Measurements from ENCODE around the gene TENM4.

TENM4 gene

GRCh38 chr11:78657968-78658839 is 782.6 kb downstream of the TENM4 start:
- TF ChIP-seq MAX (IDR thresholded peaks at IDR 0.05) (no peak), USF1 (IDR thresholded peaks at IDR 0.05) (no peak), TAF1 (IDR thresholded peaks at IDR 0.05; ENCODE audit: low read depth) (no peak), REST (IDR thresholded peaks at IDR 0.05; ENCODE audit: low read depth) (no peak), EGR1 (IDR thresholded peaks at IDR 0.05) (no peak), FOXM1 (IDR thresholded peaks at IDR 0.05; ENCODE audit: borderline replicate concordance, low read depth) (no peak), CEBPB (IDR thresholded peaks at IDR 0.05) (no peak), TCF12 (IDR thresholded peaks at IDR 0.05; ENCODE audit: low read depth) (no peak), ZBTB7A (IDR thresholded peaks at IDR 0.05; ENCODE audit: low read depth) (no peak), RAD21 (IDR thresholded peaks at IDR 0.05; ENCODE audit: low read depth) (no peak), NFIC (IDR thresholded peaks at IDR 0.05) (no peak), TEAD4 (IDR thresholded peaks at IDR 0.05) (no peak), YY1 (IDR thresholded peaks at IDR 0.05; ENCODE audit: low read depth) (no peak), EP300 (IDR thresholded peaks at IDR 0.05; ENCODE audit: borderline replicate concordance) (no peak), CREB1 (IDR thresholded peaks at IDR 0.05; ENCODE audit: low read depth) (no peak)

- TF ChIP-seq EP300 (IDR thresholded peaks at IDR 0.05; ENCODE audit: borderline replicate concordance) (no peak), NFIC (IDR thresholded peaks at IDR 0.05) (no peak), REST (IDR thresholded peaks at IDR 0.05; ENCODE audit: low read depth) (no peak), FOXM1 (IDR thresholded peaks at IDR 0.05; ENCODE audit: borderline replicate concordance, low read depth) (no peak), YY1 (IDR thresholded peaks at IDR 0.05; ENCODE audit: low read depth) (no peak), CEBPB (IDR thresholded peaks at IDR 0.05) (no peak), RAD21 (IDR thresholded peaks at IDR 0.05; ENCODE audit: low read depth) (no peak), TCF12 (IDR thresholded peaks at IDR 0.05; ENCODE audit: low read depth) (no peak), TAF1 (IDR thresholded peaks at IDR 0.05; ENCODE audit: low read depth) (no peak), ZBTB7A (IDR thresholded peaks at IDR 0.05; ENCODE audit: low read depth) (no peak), MAX (IDR thresholded peaks at IDR 0.05) (no peak), EGR1 (IDR thresholded peaks at IDR 0.05) (no peak), CREB1 (IDR thresholded peaks at IDR 0.05; ENCODE audit: low read depth) (no peak)
Observed at GRCh38 chr11:78657441-78657840, 783.4 kb downstream of the TENM4 start.

- TF ChIP-seq USF1 (IDR thresholded peaks at IDR 0.05), result no peak
- TF ChIP-seq TEAD4 (IDR thresholded peaks at IDR 0.05), result no peak
- TF ChIP-seq ZBTB7A (IDR thresholded peaks at IDR 0.05; ENCODE audit: low read depth), result no peak
- TF ChIP-seq FOXM1 (IDR thresholded peaks at IDR 0.05; ENCODE audit: borderline replicate concordance, low read depth), result no peak
- TF ChIP-seq CEBPB (IDR thresholded peaks at IDR 0.05), result no peak
- TF ChIP-seq EGR1 (IDR thresholded peaks at IDR 0.05), result no peak
- no peak for TF ChIP-seq MAX (IDR thresholded peaks at IDR 0.05)
- no peak for TF ChIP-seq NFIC (IDR thresholded peaks at IDR 0.05)
- no peak for TF ChIP-seq YY1 (IDR thresholded peaks at IDR 0.05; ENCODE audit: low read depth)
- TF ChIP-seq EP300 (IDR thresholded peaks at IDR 0.05; ENCODE audit: borderline replicate concordance), result no peak
Observed at GRCh38 chr11:78656984-78657383, 783.8 kb downstream of the TENM4 start.

- TF ChIP-seq EGR1 (IDR thresholded peaks at IDR 0.05) (no peak), RAD21 (IDR thresholded peaks at IDR 0.05; ENCODE audit: low read depth) (no peak), USF1 (IDR thresholded peaks at IDR 0.05) (no peak), TCF12 (IDR thresholded peaks at IDR 0.05; ENCODE audit: low read depth) (no peak), NFIC (IDR thresholded peaks at IDR 0.05) (no peak), ZBTB7A (IDR thresholded peaks at IDR 0.05; ENCODE audit: low read depth) (no peak)
Observed at GRCh38 chr11:78656327-78656726, 784.5 kb downstream of the TENM4 start.

- TF ChIP-seq MAX (IDR thresholded peaks at IDR 0.05), result no peak
- no peak for TF ChIP-seq REST (IDR thresholded peaks at IDR 0.05; ENCODE audit: low read depth)
- TF ChIP-seq TEAD4 (IDR thresholded peaks at IDR 0.05), result no peak
- TF ChIP-seq TAF1 (IDR thresholded peaks at IDR 0.05; ENCODE audit: low read depth), result no peak
- TF ChIP-seq RAD21 (IDR thresholded peaks at IDR 0.05; ENCODE audit: low read depth), result no peak
- TF ChIP-seq FOXM1 (IDR thresholded peaks at IDR 0.05; ENCODE audit: borderline replicate concordance, low read depth), result no peak
- TF ChIP-seq TCF12 (IDR thresholded peaks at IDR 0.05; ENCODE audit: low read depth), result no peak
- TF ChIP-seq EGR1 (IDR thresholded peaks at IDR 0.05), result no peak
- TF ChIP-seq USF1 (IDR thresholded peaks at IDR 0.05), result no peak
- no peak for TF ChIP-seq NFIC (IDR thresholded peaks at IDR 0.05)
- no peak for TF ChIP-seq YY1 (IDR thresholded peaks at IDR 0.05; ENCODE audit: low read depth)
- TF ChIP-seq ZBTB7A (IDR thresholded peaks at IDR 0.05; ENCODE audit: low read depth), result no peak
- TF ChIP-seq EP300 (IDR thresholded peaks at IDR 0.05; ENCODE audit: borderline replicate concordance), result no peak
- TF ChIP-seq CREB1 (IDR thresholded peaks at IDR 0.05; ENCODE audit: low read depth), result no peak
- no peak for TF ChIP-seq CEBPB (IDR thresholded peaks at IDR 0.05)
Observed at GRCh38 chr11:78655561-78655960, 785.3 kb downstream of the TENM4 start.

Data from Ishikawa (cell line).